GM06990 (cell line): ENCODE data around the gene SLCO3A1.

ENCODE experiments used
- DNase-seq: peaks from one replicate; pipeline ENCODE4 v3.0.0-alpha.2; 2011; ENCODE audit not compliant: insufficient read length; ENCODE audit errors: extremely low read depth
- H3K27me3 ChIP-seq: replicated peaks from 2 replicates; pipeline ENCODE4 v1.6.0; 2011; ENCODE audit warnings: low read length; ENCODE audit not compliant: control insufficient read depth, insufficient read depth
- H3K36me3 ChIP-seq: 2 replicates; pipeline ENCODE4 v1.5.1; 2011; ENCODE audit warnings: low read length; ENCODE audit not compliant: control insufficient read depth, insufficient read depth
- H3K4me3 ChIP-seq: replicated peaks from 2 replicates; pipeline ENCODE4 v1.5.1; 2011; ENCODE audit warnings: low read depth, mild to moderate bottlenecking, control low read depth, low read length
- CTCF ChIP-seq: IDR thresholded peaks from 2 replicates; pipeline ENCODE4 v1.5.1; 2011; ENCODE audit warnings: low read length, control low read depth, mild to moderate bottlenecking, inconsistent platforms; ENCODE audit not compliant: insufficient read depth, poor library complexity, severe bottlenecking

SLCO3A1 gene

GRCh38 chr15:92000709-92001108, 147.2 kb downstream of the SLCO3A1 start:
- Histone ChIP-seq H3K4me3 (no peak overlapping the region), H3K27me3 (0 out of 2 replicates have a peak, but pooled peaks cover under 1% of the 10 kb centered on the region), H3K36me3 (no peaks in the 10 kb centered on the region)
- no peak for TF ChIP-seq CTCF
- no peak for DNase-seq

DNA sequence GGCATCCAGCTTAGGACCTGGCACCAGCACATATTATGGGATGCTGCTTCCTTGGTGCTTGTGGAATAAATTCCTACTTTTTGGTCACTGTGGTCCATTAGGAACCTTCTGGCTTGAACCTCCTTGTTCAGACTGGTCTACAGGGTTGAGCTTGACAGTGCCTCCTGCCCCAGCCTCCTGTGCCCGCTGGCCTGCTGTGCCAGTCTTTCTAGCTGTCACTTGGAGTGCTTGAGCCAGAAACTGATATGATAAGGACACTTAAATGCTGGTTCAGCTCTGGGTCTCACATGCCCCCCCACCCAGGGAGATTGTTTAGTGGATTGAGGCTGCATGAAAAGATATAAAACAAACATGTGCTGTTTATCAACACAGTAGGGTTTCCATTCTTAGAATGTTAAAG, 147.8 kb downstream of the SLCO3A1 start:
- no peak for DNase-seq
- TF ChIP-seq CTCF = no peak

DNA sequence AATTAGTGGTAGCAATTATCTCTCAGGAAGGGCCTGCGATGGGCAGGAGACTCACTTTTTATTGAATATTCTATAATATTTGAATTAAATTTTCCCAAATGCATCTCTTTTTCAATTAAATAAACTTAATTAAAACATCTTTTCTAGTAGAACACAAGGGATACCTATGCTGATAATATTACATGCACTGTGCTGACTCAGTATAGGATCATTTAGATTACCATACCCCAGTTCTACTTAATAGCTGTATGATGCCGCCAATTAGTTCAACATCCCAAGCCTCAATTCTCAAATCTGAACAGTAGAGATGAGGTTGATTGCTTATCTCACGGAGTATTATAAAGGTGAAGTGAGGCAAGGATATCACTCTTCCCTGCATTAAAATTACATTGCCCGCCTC, 149.2 kb downstream of the SLCO3A1 start:
- Histone ChIP-seq H3K36me3 (no peaks in the 10 kb centered on the region), H3K27me3 (0 out of 2 replicates have a peak, but pooled peaks cover 1% of the 10 kb centered on the region), H3K4me3 (no peak overlapping the region)
- TF ChIP-seq CTCF = no peak
- DNase-seq = no peak

More for the DNA sequence above, 147.8 kb downstream of the SLCO3A1 start:
- H3K4me3 ChIP-seq = no peak overlapping the region
- 0 out of 2 replicates have a peak, but pooled peaks cover 1% of the 10 kb centered on the region for H3K27me3 ChIP-seq
- no peaks in the 10 kb centered on the region for H3K36me3 ChIP-seq

- DNase-seq = no peak
- 0 out of 2 replicates have a peak, but pooled peaks cover 1% of the 10 kb centered on the region for H3K27me3 ChIP-seq
- no peak for TF ChIP-seq CTCF
- no peak overlapping the region for H3K4me3 ChIP-seq
- no peaks in the 10 kb centered on the region for H3K36me3 ChIP-seq
Measured at GRCh38 chr15:92003515-92004067, 150.1 kb downstream of the SLCO3A1 start.

GRCh38 chr15:92005154-92005553, 151.6 kb downstream of the SLCO3A1 start:
- DNase-seq = no peak
- Histone ChIP-seq H3K4me3 (no peak overlapping the region), H3K36me3 (no peaks in the 10 kb centered on the region), H3K27me3 (0 out of 2 replicates have a peak, but pooled peaks cover 1% of the 10 kb centered on the region)
- no peak for TF ChIP-seq CTCF
